HuH-7 (cell line): ENCODE results near the gene FAM156B.
"Not testable (repeated sequence)": the region's sequence is repeated elsewhere in the genome, so short reads cannot be mapped to it uniquely, and the experiment has no call there.

Experiments used
- DNase-seq: peaks from one replicate; pipeline ENCODE4 v3.0.0; 2011; ENCODE audit warnings: low spot score

Gene FAM156B, protein sequence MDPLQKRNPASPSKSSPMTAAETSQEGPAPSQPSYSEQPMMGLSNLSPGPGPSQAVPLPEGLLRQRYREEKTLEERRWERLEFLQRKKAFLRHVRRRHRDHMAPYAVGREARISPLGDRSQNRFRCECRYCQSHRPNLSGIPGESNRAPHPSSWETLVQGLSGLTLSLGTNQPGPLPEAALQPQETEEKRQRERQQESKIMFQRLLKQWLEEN

DNA sequence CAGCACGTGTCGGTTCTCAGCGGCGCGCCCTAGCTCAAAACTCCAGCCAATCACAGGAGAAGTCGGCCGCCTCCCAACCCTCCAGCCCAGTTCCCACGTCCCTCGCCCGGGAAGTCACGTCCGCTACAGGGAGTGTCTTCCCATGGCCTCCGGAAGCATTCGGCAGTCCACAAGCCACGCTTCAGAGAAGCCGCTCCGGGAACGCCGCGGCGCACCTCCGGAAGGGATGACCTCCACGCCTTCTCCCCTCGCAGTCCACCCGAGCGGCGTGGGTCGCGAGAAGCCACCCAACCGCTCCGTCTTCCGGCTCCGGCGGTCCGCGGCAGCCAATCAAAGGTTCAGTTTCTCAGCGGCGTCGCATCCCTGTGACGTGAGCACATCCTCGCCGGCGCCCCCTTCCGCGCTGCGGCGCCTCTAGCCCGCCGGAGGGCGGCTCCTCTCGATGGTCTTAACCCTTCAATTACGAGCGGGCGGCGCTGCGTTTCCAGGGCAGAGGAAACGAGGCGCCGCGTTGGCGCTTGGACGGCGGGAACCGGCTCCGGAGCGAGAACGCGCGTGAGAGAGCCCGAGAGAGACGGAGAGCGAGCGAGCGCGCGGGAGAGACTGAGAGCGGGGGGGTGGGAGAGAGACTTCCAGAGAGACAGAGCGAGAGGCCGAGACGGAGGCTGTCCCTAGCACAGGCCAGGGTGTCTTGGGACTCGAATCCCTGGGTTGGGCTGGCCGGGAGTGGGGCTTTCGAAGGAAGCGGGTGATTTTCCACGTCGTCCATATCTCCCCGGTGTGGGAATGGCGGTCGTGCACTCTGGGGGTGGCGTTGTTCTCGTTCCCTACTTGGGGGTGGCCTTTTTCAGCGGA, at the start of gene FAM156B:
Gene FAM156B (plus strand): TSS at position 476 of the 855 bp plus-strand sequence. CDS start 9,896 bp downstream, outside the sequence.
- DNase-seq = not testable (repeated sequence)

DNA sequence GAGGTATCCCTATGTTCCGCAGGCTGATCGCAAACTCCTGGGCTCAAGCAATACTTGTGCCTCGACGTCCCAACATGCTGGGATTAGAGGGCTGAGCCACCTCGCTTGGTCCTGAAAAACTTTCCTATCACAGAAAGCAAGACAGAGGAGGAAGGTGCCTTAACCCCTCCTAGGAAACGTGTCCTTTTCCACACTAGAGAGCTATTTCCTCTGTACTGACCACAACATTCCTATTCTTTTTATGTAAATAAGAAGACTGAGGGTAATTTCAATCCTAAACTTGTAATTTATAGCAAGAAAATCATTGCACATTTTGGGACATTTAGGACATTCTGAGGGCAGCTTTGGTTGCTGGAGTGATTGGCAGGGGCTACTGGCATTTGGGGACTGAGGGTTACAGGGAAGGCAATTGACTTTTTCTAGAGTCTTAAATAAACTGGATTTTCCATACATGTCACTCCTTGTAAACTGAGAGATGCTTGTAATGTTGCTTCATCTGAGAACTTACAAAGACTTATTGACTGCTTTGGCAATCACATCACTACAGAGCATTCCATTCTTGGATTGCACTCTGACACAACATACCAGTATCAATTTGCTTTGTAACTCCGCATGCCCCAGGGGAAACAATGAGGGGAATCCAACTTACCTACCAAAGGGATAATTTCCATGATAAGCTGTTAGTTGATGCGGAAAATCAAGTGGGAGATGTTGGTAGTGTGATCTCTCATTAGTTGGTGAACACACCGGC, 44.8 kb upstream of the FAM156B start:
- no peak for DNase-seq

DNA sequence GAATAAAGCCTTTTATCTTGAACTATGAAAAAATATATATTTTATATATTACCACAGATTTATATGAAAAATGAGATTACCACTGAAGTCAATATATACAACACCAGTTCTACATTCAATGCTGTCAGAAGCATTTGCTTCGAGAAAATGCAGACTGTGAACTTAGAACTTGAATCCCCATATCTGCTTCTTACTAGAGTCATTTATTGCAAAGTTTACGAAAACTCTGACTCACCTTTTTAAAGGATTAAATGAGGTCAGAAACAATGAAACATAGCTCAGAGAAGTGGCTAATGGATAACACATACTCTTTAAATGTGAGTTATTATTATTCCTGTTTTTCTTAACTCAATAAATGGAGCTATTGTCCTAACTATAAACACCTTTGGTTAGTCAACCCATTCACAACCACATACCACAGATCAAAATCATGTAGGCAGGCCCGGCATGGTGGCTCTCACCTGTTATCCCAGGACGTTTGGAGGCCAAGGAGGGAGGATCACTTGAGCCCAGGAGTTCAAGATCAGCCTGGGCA, 40.1 kb upstream of the FAM156B start:
- not testable (repeated sequence) for DNase-seq

DNA sequence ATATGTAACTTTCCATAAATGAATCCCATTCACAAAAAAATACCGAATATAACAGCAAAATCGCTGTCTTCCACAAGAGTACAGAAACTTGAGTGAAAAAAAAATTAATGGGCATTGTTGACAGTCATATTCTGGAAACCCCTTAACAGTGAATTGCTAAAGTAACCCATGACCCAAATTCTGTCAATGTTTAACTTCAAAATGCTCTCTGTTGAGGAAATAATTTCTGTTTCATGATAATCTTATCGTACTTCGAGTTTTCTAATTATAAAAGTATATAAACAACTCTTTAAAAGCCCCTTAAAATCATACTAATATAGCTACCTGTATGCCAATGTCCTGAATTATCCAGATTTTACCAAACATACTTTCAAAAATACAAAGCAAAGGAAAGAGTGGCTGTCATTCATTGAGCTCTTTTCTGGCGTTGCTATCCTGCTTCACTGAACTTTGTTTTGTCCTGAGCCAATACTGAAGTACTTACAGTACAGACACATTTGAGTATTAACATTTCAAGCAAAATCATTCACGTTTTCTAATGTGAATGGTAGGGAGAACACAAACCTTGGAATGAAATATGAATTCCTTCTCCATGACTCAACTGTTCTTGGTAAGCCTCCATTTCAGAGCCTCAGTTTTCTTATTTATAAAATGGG, 31.7 kb upstream of the FAM156B start:
- no peak for DNase-seq

DNA sequence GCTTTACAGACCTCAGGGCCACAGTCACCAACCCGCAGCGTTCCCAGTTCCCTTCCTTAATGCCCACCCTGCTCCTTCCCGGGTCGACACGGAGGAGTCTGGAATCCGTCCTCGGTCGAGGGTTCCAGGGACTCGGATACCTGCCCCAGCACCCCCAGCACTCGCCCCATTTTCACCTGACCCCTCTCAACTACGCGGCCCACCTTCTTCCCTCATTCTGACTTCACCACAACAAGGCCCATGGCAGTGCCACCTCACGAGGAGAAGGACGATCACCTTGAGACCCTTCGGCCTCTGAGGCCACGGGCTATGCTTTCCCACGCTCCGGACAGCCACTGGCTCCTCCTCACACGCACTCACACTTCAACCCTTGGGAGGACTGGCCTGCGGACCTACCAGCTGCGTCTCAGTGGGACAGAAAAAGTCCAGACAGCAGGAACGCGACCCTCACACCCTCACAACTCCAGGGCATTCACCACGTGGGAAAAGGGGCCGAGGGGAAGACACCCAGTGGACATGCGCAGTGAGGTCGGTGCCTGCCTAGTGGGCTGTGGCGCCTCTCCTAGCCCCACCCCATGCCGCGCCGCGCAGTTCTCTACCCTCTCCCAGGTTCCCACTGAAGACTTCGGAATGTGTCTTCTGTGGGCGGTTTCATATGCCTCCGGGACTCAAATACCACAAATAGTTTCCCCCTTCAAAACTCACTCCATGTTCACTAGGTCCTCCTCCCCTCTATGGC, 29.4 kb upstream of the FAM156B start, which contains the start of gene XAGE3:
Gene XAGE3 (minus strand): TSS at position 474 of the 739 bp plus-strand sequence. CDS start 950 bp downstream, outside the sequence.
- no peak for DNase-seq

DNA sequence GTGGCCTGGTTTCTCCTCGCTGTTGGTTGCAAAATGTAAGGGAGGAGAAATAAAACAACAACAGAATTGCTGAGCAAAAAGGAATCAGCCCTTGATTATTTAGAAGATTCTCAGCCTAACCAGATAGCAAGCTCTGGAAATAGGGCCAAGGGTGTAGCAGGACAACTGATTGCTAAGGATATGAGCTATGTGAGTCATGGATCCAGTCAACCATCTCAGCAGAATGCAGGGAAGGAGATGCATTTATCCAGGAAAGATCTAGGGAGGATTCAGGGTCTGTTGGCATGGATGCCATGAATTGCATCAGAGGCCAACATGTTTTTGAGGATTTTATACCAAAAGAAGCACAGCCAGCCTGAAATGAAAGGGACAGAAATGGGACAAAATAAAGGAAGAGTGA, 27.1 kb upstream of the FAM156B start:
- DNase-seq = no peak

DNA sequence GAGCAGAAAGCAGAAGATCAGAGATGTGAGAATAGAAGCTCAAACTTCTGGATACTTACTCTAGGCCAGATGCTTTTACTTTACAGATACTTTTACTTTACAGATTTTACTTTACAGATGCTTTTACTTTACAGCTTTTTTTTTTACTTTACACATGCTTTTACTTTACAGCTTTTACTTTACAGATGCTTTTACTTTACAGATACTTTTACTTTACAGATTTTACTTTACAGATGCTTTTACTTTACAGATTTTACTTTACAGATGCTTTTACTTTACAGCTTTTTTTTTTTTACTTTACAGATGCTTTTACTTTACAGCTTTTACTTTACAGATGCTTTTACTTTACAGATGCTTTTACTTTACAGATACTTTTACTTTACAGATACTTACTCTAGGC, 23.3 kb upstream of the FAM156B start:
- DNase-seq = not testable (repeated sequence)

DNA sequence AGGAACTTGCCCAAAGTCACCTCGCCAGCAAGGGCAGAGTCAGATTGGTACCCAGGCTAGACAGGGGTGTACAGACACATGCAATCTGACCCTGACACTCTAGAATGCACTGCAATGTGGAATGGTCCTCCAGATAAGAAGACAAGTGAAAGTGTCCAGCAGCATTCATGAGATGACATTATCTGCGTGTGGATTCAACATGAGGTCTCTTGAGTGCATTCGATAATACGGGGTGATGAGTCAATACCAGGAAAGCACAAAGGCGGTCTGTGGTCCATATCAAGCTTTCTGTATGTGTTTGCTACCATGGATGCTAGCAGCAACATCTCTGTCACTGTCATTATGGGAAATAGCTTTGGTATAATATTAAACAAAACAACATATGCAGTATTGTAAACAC, 22.5 kb upstream of the FAM156B start:
- no peak for DNase-seq

DNA sequence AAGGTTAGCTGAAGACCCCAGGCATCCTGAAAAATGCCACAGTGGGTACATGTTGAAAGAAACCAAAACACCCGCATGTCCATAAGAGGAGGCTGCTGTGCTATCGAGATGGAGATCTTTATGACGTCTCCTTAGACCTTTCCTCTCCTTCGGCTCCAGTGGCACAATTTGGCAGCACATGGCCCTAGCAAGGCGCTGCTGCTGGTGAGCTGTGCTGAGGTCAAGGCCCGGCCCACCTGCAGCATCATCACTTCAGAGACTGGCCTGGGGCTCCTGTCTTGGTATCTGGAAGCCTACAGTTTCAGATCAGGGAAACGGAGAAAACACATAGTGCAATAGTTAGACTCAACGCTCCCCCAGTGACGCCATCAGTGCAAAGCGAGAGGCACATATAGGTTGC, 21.7 kb upstream of the FAM156B start:
- DNase-seq = not testable (repeated sequence)

DNA sequence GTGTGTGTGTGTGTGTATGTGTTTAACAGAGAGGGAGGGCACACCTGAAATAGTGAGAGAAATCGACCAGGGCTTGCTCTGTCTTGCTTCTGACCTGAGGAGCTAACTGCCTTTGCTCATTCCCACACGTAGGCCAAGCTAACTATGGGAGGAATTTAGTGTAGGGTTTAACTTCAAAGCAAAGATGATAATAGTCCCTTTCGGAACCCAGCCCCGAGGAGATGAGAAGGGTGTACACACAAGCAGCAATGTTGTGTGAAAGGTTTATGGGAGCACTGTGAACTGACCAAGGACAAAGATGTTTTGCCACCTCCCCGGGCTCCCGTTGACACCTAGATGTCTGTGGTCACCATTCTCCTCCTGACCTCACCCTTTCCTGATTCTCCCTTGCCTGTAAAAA, 20.7 kb upstream of the FAM156B start:
- DNase-seq = not testable (repeated sequence)

DNA sequence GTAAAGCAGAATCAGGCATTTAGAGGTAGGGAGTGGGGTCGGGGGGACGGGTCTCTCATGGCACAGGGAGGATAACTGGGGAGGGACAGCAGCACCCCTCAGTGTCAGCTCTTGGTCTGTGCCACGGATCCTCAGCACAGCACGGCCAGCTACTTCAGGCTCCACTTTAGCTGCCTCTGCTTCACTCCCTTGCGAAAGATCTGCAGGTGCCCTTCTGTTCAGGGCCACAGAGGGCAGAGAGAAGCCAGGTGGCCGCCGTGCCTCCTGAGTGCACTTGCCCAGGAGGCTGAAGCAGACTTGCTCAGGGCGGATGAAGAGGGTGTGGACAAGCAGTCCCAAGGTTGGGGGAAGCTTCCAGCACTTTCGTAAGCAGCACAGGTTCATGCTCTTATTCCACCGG, 9.7 kb upstream of the FAM156B start:
- not testable (repeated sequence) for DNase-seq

DNA sequence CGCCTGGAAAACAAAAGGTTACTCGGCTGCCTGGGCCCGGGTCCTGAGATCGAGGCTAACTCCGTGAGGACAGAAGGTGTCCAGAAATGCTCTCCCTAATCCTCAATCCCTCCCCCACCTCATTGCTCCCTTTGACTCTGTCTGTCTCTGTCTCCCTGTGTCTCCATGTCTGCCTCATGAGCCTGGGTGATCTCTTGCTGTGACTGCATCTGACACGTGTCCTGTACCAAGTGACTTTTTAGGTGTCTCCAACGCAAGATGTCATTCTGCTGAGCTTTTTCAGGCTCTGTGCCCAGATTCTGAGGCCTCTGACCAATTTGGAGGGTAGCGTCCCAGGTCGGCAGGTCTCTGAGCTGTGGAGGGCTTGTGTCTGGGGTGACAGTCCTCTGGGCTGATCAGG, 9.0 kb upstream of the FAM156B start:
- DNase-seq = not testable (repeated sequence)

DNA sequence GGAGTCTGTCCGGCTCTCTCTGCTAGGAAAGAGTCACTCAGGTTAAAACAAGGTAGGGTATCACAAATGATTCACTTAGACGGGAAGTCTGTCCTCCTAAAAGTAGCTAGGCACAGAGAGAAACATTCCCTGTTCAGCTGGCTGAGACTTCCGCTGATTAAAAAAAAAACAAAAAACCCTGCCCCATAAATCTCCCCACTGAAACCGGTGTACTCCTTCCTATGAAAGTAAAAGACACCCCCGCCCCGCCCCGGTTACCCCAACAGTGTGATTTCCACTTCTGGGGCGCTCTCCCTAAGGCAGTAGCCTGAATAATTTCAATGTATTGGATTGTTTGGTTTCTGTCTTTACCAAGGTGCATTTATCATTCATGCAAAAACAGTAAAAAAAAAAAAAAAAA, 692 bp upstream of the FAM156B start:
- DNase-seq = not testable (repeated sequence)

DNA sequence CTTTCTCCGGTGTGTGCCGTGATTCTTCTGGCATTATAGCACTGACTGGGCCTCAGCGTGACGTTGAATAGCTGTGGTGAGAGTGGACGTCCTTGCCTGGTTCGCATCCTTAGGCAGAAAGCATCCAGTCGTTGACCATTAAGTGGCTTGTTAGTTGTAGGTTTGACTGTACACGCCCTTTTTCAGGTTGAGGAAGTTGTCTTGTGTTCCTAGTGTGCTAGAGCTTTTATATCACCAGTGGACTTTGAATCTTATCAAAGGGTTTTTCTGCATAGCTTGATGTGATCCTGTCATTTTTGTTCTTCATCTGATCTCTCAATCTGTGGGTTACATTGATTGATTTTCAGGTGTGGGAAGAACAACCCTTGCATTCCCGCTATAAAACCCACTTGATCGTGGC, 8.4 kb downstream of the FAM156B start:
- not testable (repeated sequence) for DNase-seq

DNA sequence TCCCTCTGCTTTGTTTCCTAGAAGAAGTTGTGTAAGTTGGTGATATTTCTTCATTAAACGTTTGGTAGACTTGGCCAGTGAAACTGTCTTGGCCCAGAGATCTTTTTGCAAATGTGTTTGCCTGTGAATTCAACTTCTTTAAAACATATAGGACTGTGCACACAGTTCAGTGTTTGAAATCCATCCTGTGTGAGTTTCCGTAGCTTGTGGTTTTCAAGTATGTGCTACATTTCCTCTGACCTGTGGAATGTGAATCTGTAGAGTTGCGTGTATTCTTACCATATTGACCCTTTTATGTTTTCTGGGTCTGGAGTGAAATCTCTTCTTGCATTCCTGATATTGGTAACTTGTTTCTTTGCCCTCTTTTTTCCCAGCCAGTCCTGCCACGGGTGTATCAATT, 8.9 kb downstream of the FAM156B start:
- DNase-seq = not testable (repeated sequence)

DNA sequence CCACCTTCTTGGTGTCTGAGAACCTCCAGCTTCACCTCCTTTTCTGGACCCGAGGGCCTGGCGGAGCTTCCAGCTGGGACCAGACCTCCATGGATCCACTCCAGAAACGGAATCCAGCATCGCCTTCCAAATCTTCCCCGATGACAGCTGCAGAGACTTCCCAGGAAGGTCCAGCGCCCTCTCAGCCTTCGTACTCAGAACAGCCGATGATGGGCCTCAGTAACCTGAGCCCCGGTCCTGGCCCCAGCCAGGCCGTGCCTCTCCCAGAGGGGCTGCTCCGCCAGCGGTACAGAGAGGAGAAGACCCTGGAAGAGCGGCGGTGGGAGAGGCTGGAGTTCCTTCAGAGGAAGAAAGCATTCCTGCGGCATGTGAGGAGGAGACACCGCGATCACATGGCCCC, 10.0 kb downstream of the FAM156B start:
- not testable (repeated sequence) for DNase-seq

DNA sequence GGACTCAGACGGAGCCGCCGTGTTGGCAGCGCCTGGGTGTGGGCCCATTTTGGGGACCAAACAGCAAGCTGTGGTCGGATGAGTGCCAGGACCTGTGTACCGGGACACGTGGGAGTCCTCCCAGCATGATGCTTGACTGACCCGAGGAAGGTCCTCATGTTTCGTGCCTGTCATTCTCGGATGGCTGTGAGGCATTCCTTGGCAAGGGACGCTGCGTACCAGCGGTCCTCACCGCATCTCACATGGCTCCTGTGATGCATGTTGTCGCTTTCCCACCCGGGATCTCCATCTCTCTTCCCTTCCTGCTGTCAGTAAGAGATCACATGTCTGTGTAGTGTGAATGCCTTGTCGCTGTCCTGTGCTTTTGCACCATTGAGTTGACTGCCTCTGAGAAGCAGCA, 10.8 kb downstream of the FAM156B start:
- not testable (repeated sequence) for DNase-seq

DNA sequence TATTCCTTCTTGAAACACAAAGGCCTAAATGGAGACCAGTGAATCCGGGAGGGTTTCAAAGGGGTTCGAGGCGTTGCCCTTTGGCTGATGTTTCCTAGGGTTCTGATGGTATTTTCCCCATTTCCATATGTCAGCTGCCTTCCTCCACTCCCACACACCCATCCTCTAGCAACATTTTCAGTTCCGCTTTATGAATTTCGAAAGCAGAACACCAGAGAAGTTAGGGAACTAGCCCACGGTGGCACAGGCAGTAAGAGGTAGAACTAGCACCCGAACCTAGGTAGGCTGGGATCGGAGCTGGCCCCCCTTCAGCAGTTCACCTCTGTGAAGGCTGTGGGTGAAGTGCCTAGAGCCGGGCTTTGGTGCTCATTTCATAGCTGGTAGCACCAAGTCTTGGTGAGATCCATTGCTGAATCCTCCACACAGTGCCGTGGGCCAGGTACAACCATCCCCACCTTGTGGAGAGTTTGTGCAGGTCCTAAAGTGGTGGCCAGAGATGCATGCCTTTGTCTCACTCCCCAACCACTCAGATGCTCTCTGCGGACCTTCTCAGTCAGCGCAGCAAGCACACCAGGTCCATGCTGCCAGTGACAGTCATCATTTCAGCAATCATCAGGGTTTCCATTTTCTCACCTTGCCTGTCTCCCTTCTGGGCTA, 12.3 kb downstream of the FAM156B start:
- not testable (repeated sequence) for DNase-seq

DNA sequence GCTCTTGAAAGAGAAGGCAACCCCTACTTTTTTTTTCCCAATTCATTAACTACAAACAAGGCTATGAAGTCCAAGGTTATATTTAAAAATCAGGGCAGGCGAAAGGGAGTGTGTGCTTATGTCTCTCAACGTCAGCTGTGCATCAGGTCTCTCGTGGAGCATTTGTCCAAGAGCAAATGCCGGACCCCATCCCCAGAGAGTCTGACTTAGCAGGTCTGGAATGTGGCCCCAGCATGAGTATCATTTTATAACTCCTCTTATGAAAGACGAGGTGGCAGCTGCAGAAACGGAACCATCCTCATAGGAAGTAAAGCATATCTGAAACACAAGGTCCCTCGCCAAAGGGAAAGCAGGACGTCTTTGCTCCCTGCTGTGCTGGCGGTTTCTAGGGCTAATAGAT, 16.6 kb downstream of the FAM156B start:
- not testable (repeated sequence) for DNase-seq

DNA sequence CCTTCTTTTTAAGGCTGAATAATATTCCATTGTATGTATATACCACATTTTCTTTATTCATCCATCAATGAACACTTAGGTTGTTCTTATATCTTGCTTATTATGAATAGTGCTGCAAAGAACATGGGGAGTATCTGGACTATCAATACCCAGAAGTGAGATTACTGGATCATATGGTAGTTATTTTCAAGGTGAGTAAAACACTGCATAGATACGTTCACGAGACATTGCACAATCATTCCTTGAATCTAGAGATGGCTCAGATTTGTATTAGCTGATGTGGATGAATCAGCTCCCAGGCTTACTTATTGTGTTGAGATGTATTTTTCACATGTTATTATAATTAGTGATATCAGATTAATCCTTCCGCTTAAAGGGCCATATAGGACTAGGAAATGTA, 17.6 kb downstream of the FAM156B start:
- not testable (repeated sequence) for DNase-seq
